ENCODE data around the gene SLC25A45. TPM values are rescaled to one million over a fixed set of nuclear protein-coding genes. Genes with fewer than 3 reads are reported as not detected.

The SLC25A45 gene
- total and polyA plus RNA-seq, 7 donors, result 3.7 to 18.5 (median 7.0) TPM

GRCh38 chr11:65351511-65351910, 30.9 kb downstream of the SLC25A45 start:
- Histone ChIP-seq H3K9me3 (no peaks in the 10 kb centered on the region), H3K27me3 (ENCODE audit: insufficient read depth in 3 of 3, low read length in 2 of 3) (no peaks in the 10 kb centered on the region), H3K4me1 (peaks cover 25% of the 10 kb centered on the region), H3K4me3 (no peak overlapping the region), H3K36me3 (ENCODE audit: insufficient read depth in 1 of 2, low read depth in 1 of 2) (peaks cover 4 to 68% of the 10 kb centered on the region in 2 donors), H3K27ac (no peak overlapping the region)
- ATAC-seq (no peak), DNase-seq (no peak)
- intact Hi-C loops (cut with DNase I), result no loop called here
- TF ChIP-seq, protein P1, sequence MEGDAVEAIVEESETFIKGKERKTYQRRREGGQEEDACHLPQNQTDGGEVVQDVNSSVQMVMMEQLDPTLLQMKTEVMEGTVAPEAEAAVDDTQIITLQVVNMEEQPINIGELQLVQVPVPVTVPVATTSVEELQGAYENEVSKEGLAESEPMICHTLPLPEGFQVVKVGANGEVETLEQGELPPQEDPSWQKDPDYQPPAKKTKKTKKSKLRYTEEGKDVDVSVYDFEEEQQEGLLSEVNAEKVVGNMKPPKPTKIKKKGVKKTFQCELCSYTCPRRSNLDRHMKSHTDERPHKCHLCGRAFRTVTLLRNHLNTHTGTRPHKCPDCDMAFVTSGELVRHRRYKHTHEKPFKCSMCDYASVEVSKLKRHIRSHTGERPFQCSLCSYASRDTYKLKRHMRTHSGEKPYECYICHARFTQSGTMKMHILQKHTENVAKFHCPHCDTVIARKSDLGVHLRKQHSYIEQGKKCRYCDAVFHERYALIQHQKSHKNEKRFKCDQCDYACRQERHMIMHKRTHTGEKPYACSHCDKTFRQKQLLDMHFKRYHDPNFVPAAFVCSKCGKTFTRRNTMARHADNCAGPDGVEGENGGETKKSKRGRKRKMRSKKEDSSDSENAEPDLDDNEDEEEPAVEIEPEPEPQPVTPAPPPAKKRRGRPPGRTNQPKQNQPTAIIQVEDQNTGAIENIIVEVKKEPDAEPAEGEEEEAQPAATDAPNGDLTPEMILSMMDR (IDR thresholded peaks at IDR 0.05), result no peak
- WGBS, 3 donors, result 91 to 93% (median 93%) methylated on average over 2 of the region's 2 CpGs

- Histone ChIP-seq H3K9me3 (no peaks in the 10 kb centered on the region), H3K4me3 (no peak overlapping the region), H3K27me3 (ENCODE audit: insufficient read depth in 3 of 3, low read length in 2 of 3) (no peaks in the 10 kb centered on the region), H3K36me3 (ENCODE audit: insufficient read depth in 1 of 2, low read depth in 1 of 2) (peaks cover 10 to 79% of the 10 kb centered on the region in 2 donors), H3K4me1 (peaks cover 11% of the 10 kb centered on the region), H3K27ac (no peak overlapping the region)
- WGBS, 3 donors, result 94 to 98% (median 96%) methylated on average over 3 of the region's 3 CpGs
- no peak for ATAC-seq
- TF ChIP-seq, protein P1 (IDR thresholded peaks at IDR 0.05), result no peak
- intact Hi-C loops (cut with DNase I), result no loop called here
- no peak for DNase-seq
These were observed 40.6 kb downstream of the SLC25A45 start for GRCh38 chr11:65341856-65342255.

GRCh38 chr11:65340226-65340625, 42.2 kb downstream of the SLC25A45 start:
- no peak overlapping the region for H3K27ac ChIP-seq
- 90 to 97% (median 92%) methylated on average over 11 of the region's 11 CpGs for WGBS, 3 donors
- peaks cover 15% of the 10 kb centered on the region for H3K4me1 ChIP-seq
- TF ChIP-seq, protein P1 (IDR thresholded peaks at IDR 0.05), result no peak
- H3K27me3 ChIP-seq (ENCODE audit: insufficient read depth in 3 of 3, low read length in 2 of 3), result no peaks in the 10 kb centered on the region
- H3K9me3 ChIP-seq, result no peaks in the 10 kb centered on the region
- ATAC-seq (no peak), DNase-seq (no peak)
- H3K36me3 ChIP-seq (ENCODE audit: insufficient read depth in 1 of 2, low read depth in 1 of 2), result peaks cover 14 to 67% of the 10 kb centered on the region in 2 donors
- no peak overlapping the region for H3K4me3 ChIP-seq
- intact Hi-C loops (cut with DNase I), result no loop called here

DNA sequence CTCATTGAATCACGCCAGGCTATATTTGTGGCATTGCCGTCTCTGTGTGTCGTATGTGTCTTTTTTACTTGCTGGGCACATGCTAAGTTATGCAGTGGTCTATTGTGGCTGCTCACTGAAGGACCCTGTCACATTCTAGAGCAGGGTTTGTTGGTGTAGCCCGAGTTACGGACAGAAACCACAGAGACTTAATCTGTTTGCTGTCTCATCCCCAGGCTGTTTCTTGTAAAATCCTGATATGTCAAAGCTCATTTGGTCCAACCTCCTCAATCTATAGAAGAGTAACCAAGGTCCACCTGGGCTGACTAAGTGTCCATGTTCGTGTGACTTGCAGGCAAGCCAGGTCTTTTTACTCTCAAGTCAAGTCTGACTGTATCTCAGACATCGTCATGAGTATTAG, 43.8 kb downstream of the SLC25A45 start:
- H3K4me1 ChIP-seq, result peaks cover 24% of the 10 kb centered on the region
- DNase-seq, result no peak
- WGBS, 3 donors, result 67 to 86% (median 68%) methylated on average over 7 of the region's 7 CpGs

More for the DNA sequence above, 43.8 kb downstream of the SLC25A45 start:
- H3K27ac ChIP-seq, result no peak overlapping the region
- no peak overlapping the region for H3K4me3 ChIP-seq
- H3K9me3 ChIP-seq, result no peaks in the 10 kb centered on the region
- H3K36me3 ChIP-seq (ENCODE audit: insufficient read depth in 1 of 2, low read depth in 1 of 2), result peaks cover 8 to 52% of the 10 kb centered on the region in 2 donors
- TF ChIP-seq, protein P1 (IDR thresholded peaks at IDR 0.05), result no peak
- intact Hi-C loops (cut with DNase I), result no loop called here
- ATAC-seq, result no peak
- H3K27me3 ChIP-seq (ENCODE audit: insufficient read depth in 3 of 3, low read length in 2 of 3), result no peaks in the 10 kb centered on the region
